H9 (cell line): ENCODE measurements around the gene JAKMIP1. TPM values are rescaled to one million over a fixed set of nuclear protein-coding genes. Genes with fewer than 3 reads are reported as not detected.

Experiments used
- DNase-seq: peaks from one replicate; pipeline ENCODE4 v3.0.0-alpha.2; 2017
- H2AFZ ChIP-seq: one replicate; pipeline ENCODE4 v1.6.1; 2013; ENCODE audit warnings: mild to moderate bottlenecking, low read length, control low read depth, moderate library complexity
- H2AK5ac ChIP-seq: 2 replicates; pipeline ENCODE4 v1.6.1; 2013; ENCODE audit warnings: low read length, control low read depth, mixed read lengths; ENCODE audit not compliant: insufficient read length
- H2BK120ac ChIP-seq: one replicate; pipeline ENCODE4 v1.6.1; 2013; ENCODE audit warnings: low read depth, mild to moderate bottlenecking, low read length, control low read depth, inconsistent platforms; ENCODE audit not compliant: poor library complexity, severe bottlenecking
- H2BK12ac ChIP-seq: 2 replicates; pipeline ENCODE4 v1.6.1; 2013; ENCODE audit warnings: low read length, control low read depth, mixed read lengths, low read depth; ENCODE audit not compliant: insufficient read length
- H2BK15ac ChIP-seq: 2 replicates; pipeline ENCODE4 v1.6.1; 2013; ENCODE audit warnings: low read depth, low read length, control low read depth
- H2BK20ac ChIP-seq: one replicate; pipeline ENCODE4 v1.6.1; 2013; ENCODE audit warnings: low read depth, mild to moderate bottlenecking, low read length, control low read depth, inconsistent platforms; ENCODE audit not compliant: poor library complexity, severe bottlenecking
- H2BK5ac ChIP-seq: 2 replicates; pipeline ENCODE4 v1.6.1; 2013; ENCODE audit warnings: low read length, control low read depth, mixed read lengths; ENCODE audit not compliant: insufficient read length
- H3K14ac ChIP-seq: 2 replicates; pipeline ENCODE4 v1.6.1; 2013; ENCODE audit warnings: low read length, control low read depth; ENCODE audit not compliant: insufficient read depth
- H3K18ac ChIP-seq: 2 replicates; pipeline ENCODE4 v1.6.1; 2013; ENCODE audit warnings: low read depth, mild to moderate bottlenecking, mixed read lengths, low read length, control low read depth; ENCODE audit not compliant: insufficient read length
- H3K23ac ChIP-seq: 2 replicates; pipeline ENCODE4 v1.6.1; 2013; ENCODE audit warnings: low read length, control low read depth, mixed read lengths, low read depth; ENCODE audit not compliant: insufficient read length
- H3K23me2 ChIP-seq: 2 replicates; pipeline ENCODE4 v1.6.1; 2013; ENCODE audit warnings: low read depth, mild to moderate bottlenecking, mixed read lengths, low read length, control low read depth; ENCODE audit not compliant: insufficient read length, poor library complexity, severe bottlenecking
- H3K27ac ChIP-seq: 2 replicates; pipeline ENCODE4 v1.5.1; 2013; ENCODE audit warnings: low read length, control low read depth, mixed read lengths, low read depth; ENCODE audit not compliant: insufficient read length
- H3K27me3 ChIP-seq: 2 replicates; pipeline ENCODE4 v1.6.1; 2013; ENCODE audit warnings: low read length, control low read depth, inconsistent platforms; ENCODE audit not compliant: insufficient read depth
- H3K4ac ChIP-seq: 2 replicates; pipeline ENCODE4 v1.6.1; 2013; ENCODE audit warnings: low read depth, mild to moderate bottlenecking, control low read depth, inconsistent platforms, low read length, moderate library complexity
- H3K4me1 ChIP-seq: 2 replicates; pipeline ENCODE4 v1.6.1; 2013; ENCODE audit warnings: low read length, control low read depth, inconsistent platforms; ENCODE audit not compliant: insufficient read depth
- H3K4me2 ChIP-seq: 2 replicates; pipeline ENCODE4 v1.6.1; 2013; ENCODE audit warnings: low read length, control low read depth, mixed read lengths; ENCODE audit not compliant: insufficient read length, insufficient read depth
- H3K56ac ChIP-seq: 2 replicates; pipeline ENCODE4 v1.6.1; 2013; ENCODE audit warnings: low read depth, mild to moderate bottlenecking, mixed read lengths, low read length, control low read depth; ENCODE audit not compliant: insufficient read length
- H3K79me1 ChIP-seq: 2 replicates; pipeline ENCODE4 v1.6.1; 2013; ENCODE audit warnings: low read depth, mild to moderate bottlenecking, moderate library complexity, low read length, control low read depth, inconsistent platforms; ENCODE audit not compliant: insufficient read depth, poor library complexity, severe bottlenecking
- H3K79me2 ChIP-seq: 2 replicates; pipeline ENCODE4 v1.6.1; 2013; ENCODE audit warnings: low read length, control low read depth, inconsistent platforms; ENCODE audit not compliant: insufficient read depth
- H3K9ac ChIP-seq: 2 replicates; pipeline ENCODE4 v1.6.1; 2013; ENCODE audit warnings: low read length, control low read depth, mixed read lengths; ENCODE audit not compliant: insufficient read length; ENCODE audit errors: extremely low read depth
- H3K9me3 ChIP-seq: one replicate; pipeline ENCODE4 v1.6.1; 2013; ENCODE audit warnings: low read depth, low read length, inconsistent platforms; ENCODE audit not compliant: control insufficient read depth
- H3T11ph ChIP-seq: one replicate; pipeline ENCODE4 v1.6.1; 2013; ENCODE audit warnings: mild to moderate bottlenecking, low read length, control low read depth, inconsistent platforms
- H4K20me1 ChIP-seq: one replicate; pipeline ENCODE4 v1.6.1; 2013; ENCODE audit not compliant: control insufficient read depth, insufficient read length, insufficient read depth
- H4K5ac ChIP-seq: 2 replicates; pipeline ENCODE4 v1.6.1; 2013; ENCODE audit warnings: low read depth, mild to moderate bottlenecking, mixed read lengths, low read length, control low read depth; ENCODE audit not compliant: insufficient read length
- H4K8ac ChIP-seq: replicated peaks from 2 replicates; pipeline ENCODE4 v1.6.1; 2013; ENCODE audit warnings: low read length, control low read depth, mixed read lengths, low read depth; ENCODE audit not compliant: insufficient read length
- H4K91ac ChIP-seq: 2 replicates; pipeline ENCODE4 v1.6.1; 2013; ENCODE audit warnings: low read depth, mild to moderate bottlenecking, moderate library complexity, mixed read lengths, low read length, control low read depth; ENCODE audit not compliant: insufficient read length
- H3K27ac Mint-ChIP-seq, 3 experiments: 2 replicates in 2 of 3; 3 replicates in 1 of 3; pipeline ENCODE4 v1.8.0; 2020 to 2021; ENCODE audit warnings: mixed read lengths in 3 of 3, mild to moderate bottlenecking in 1 of 3, moderate library complexity in 1 of 3
- H3K27me3 Mint-ChIP-seq: 2 replicates; pipeline ENCODE4 v1.8.0; 2021; ENCODE audit warnings: low read depth, mild to moderate bottlenecking, moderate library complexity, mixed read lengths
- H3K36me3 Mint-ChIP-seq, 3 experiments: 2 replicates in 2 of 3; 3 replicates in 1 of 3; pipeline ENCODE4 v1.8.0; 2020 to 2021; ENCODE audit warnings: low read depth in 3 of 3, mixed read lengths in 3 of 3; ENCODE audit not compliant: insufficient read depth in 1 of 3
- H3K4me1 Mint-ChIP-seq, 2 experiments: 2 replicates each; pipeline ENCODE4 v1.8.0; 2020; ENCODE audit warnings: mixed read lengths in 2 of 2
- H3K4me3 Mint-ChIP-seq, 2 experiments: 2 replicates in 1 of 2; 3 replicates in 1 of 2; pipeline ENCODE4 v1.8.0; 2020 to 2021; ENCODE audit warnings: mild to moderate bottlenecking in 2 of 2, mixed read lengths in 2 of 2, moderate library complexity in 1 of 2
- H3K9me3 Mint-ChIP-seq, 2 experiments: 2 replicates in 1 of 2; 3 replicates in 1 of 2; pipeline ENCODE4 v1.8.0; 2020; ENCODE audit warnings: mild to moderate bottlenecking in 2 of 2, mixed read lengths in 2 of 2, moderate library complexity in 1 of 2
- WGBS: extraction: QIAGEN DNeasy Blood & Tissue Kit; methylation state at CpG from one replicate; pipeline ENCODE4 v1.1.7; 2013; ENCODE audit warnings: missing lambda C conversion rate, low lambda C conversion rate, mixed read lengths; ENCODE audit not compliant: insufficient read length; ENCODE audit errors: extremely low coverage; 5-methylcytosine and 5-hydroxymethylcytosine counted together
- total RNA-seq: library from RNA; stranded (reverse); gene quantifications from 2 replicates; pipeline ENCODE4 v1.2.1, GENCODE V29; 2021
- TF ChIP-seq, protein P1 (sequence below): fragments of 200-600 bp; sonication (generic); conservative IDR thresholded peaks from 3 replicates; pipeline ENCODE4 v1.8.0; 2021; ENCODE audit warnings: antibody characterized with exemption, mild to moderate bottlenecking

JAKMIP1 gene
- total RNA-seq, 1 experiment from 2014 or later: 1.5 TPM

DNA sequence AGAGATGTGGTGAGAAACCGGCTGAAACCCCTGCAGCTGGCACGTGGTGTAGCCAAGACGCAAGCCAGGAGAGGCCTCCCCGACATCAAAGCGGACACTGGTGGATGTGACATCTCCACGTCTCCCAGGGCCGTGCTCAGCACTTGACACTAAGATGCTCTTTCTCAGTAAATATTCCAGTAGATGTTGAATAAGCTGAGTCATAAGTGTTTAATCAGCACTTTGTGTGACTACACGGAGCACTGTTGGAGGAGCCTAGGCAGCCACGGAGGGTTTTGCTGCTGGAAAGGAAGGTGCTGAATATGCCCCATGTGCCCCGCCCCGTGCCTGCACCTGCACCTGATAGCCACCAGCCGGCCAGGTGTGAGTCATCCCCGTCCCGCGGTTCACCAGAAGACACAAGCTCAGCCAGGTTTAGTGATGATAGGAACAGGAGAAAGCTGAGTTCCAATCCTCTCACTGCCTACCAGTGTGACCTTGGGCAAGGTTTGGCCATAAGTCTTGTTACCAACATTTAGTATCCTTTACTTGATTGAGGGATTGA, 153.1 kb downstream of the JAKMIP1 start:
- Mint-ChIP-seq H3K36me3 (no peaks in the 10 kb centered on the region), H3K27ac (no peak overlapping the region), H3K4me3 (no peak overlapping the region), H3K27me3 (peaks cover 5% of the 10 kb centered on the region; the same call in 1 of the 2 replicates), H3K9me3 (no peaks in the 10 kb centered on the region), H3K4me1 (peaks cover 4 to 8% of the 10 kb centered on the region in 2 experiments; a peak in 3 of 4 replicates)
- no peaks in the 10 kb centered on the region for H4K20me1 ChIP-seq
- no peaks in the 10 kb centered on the region for H3K79me1 ChIP-seq
- H2BK12ac ChIP-seq: no peak overlapping the region
- H4K8ac ChIP-seq: no peak overlapping the region
- H3K4me1 ChIP-seq: no peaks in the 10 kb centered on the region
- H3K4ac ChIP-seq: no peak overlapping the region
- H3K9me3 ChIP-seq: no peaks in the 10 kb centered on the region
- H3K27me3 ChIP-seq: no peaks in the 10 kb centered on the region
- no peaks in the 10 kb centered on the region for H3K79me2 ChIP-seq
- no peak overlapping the region for H2BK5ac ChIP-seq
- no CpG with 5 or more reads among the region's 15 CpGs for WGBS
- H3K4me2 ChIP-seq: no peak overlapping the region
- H3K56ac ChIP-seq: no peak overlapping the region
- H4K91ac ChIP-seq: no peak overlapping the region
- no peaks in the 10 kb centered on the region for H3K23me2 ChIP-seq
- H4K5ac ChIP-seq: no peak overlapping the region
- no peak overlapping the region for H3K9ac ChIP-seq
- no peak overlapping the region for H3K27ac ChIP-seq
- no peak overlapping the region for H3K18ac ChIP-seq
- H2AK5ac ChIP-seq: no peak overlapping the region
- H3T11ph ChIP-seq: no peak overlapping the region
- H2BK20ac ChIP-seq: no peak overlapping the region
- no peak overlapping the region for H2AFZ ChIP-seq
- H2BK120ac ChIP-seq: no peak overlapping the region
- TF ChIP-seq, protein P1, sequence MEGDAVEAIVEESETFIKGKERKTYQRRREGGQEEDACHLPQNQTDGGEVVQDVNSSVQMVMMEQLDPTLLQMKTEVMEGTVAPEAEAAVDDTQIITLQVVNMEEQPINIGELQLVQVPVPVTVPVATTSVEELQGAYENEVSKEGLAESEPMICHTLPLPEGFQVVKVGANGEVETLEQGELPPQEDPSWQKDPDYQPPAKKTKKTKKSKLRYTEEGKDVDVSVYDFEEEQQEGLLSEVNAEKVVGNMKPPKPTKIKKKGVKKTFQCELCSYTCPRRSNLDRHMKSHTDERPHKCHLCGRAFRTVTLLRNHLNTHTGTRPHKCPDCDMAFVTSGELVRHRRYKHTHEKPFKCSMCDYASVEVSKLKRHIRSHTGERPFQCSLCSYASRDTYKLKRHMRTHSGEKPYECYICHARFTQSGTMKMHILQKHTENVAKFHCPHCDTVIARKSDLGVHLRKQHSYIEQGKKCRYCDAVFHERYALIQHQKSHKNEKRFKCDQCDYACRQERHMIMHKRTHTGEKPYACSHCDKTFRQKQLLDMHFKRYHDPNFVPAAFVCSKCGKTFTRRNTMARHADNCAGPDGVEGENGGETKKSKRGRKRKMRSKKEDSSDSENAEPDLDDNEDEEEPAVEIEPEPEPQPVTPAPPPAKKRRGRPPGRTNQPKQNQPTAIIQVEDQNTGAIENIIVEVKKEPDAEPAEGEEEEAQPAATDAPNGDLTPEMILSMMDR: peak; percentile 42; the same call in 2 of the 3 replicates
- no peak overlapping the region for H3K23ac ChIP-seq
- no peak overlapping the region for H3K14ac ChIP-seq
- no peak overlapping the region for H2BK15ac ChIP-seq
- DNase-seq: peak; percentile 69
